ENCODE measurements around the gene UBAC2.

Gene UBAC2

DNA sequence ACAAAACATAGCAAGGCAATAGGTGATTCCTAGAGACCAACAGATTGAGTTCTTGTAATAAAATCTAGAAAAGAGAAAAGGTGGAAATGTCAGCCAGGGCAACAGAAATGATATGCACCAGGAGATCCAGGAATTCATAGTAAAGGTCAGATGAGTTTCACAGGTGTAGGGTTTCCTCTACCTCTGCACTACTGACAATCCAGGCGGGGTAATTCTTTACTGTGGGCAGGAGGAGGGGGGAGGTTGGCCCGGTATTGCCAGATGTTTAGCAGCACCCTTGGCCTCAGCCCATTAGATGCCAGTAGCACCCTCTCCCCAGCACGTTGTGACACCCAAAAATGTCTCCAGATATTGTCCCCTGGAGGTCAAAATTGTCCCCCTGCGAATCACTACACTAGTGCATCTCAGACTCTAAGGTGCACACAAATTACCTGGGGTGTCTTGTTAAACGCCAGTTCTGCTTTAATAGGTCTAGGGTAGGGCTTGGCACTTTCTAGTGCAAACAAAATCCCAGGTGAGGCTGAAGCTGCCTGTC is 3.5 kb upstream of the UBAC2 start:
- no peaks in the 10 kb centered on the region for H3K27me3 ChIP-seq (ENCODE audit: insufficient read depth, poor library complexity, severe bottlenecking)
- H3K27ac ChIP-seq (ENCODE audit: poor library complexity, severe bottlenecking), result peak overlapping the region; percentile 82
- peaks cover 34% of the 10 kb centered on the region for H3K4me1 ChIP-seq (ENCODE audit: insufficient read depth, poor library complexity, severe bottlenecking)
- H3K9me3 ChIP-seq (ENCODE audit: severe bottlenecking), result no peaks in the 10 kb centered on the region
- DNase-seq (ENCODE audit: low spot score) (no peak), ATAC-seq (ENCODE audit: low read depth) (peak; percentile 31; the same call in 2 of the 3 replicates)
- H3K36me3 ChIP-seq (ENCODE audit: low read depth), result no peaks in the 10 kb centered on the region
- no peak overlapping the region for H3K4me3 ChIP-seq (ENCODE audit: severe bottlenecking)
- TF ChIP-seq CTCF (IDR thresholded peaks at IDR 0.05; ENCODE audit: poor library complexity, severe bottlenecking), result no peak

- H3K4me3 ChIP-seq (ENCODE audit: severe bottlenecking), result peak overlapping the region; percentile 76
- ATAC-seq (ENCODE audit: low read depth), result peak; percentile 5; the same call in 2 of the 3 replicates
- H3K36me3 ChIP-seq (ENCODE audit: low read depth), result peaks cover 3% of the 10 kb centered on the region; the same call in 1 of the 2 replicates
- peak overlapping the region; percentile 82 for H3K27ac ChIP-seq (ENCODE audit: poor library complexity, severe bottlenecking)
- TF ChIP-seq CTCF (IDR thresholded peaks at IDR 0.05; ENCODE audit: poor library complexity, severe bottlenecking), result no peak
- no peaks in the 10 kb centered on the region for H3K9me3 ChIP-seq (ENCODE audit: severe bottlenecking)
- no peak for DNase-seq (ENCODE audit: low spot score)
- no peaks in the 10 kb centered on the region for H3K27me3 ChIP-seq (ENCODE audit: insufficient read depth, poor library complexity, severe bottlenecking)
- H3K4me1 ChIP-seq (ENCODE audit: insufficient read depth, poor library complexity, severe bottlenecking), result peaks cover 38% of the 10 kb centered on the region
These were observed 868 bp upstream of the UBAC2 start for GRCh38 chr13:99199541-99200431.

DNA sequence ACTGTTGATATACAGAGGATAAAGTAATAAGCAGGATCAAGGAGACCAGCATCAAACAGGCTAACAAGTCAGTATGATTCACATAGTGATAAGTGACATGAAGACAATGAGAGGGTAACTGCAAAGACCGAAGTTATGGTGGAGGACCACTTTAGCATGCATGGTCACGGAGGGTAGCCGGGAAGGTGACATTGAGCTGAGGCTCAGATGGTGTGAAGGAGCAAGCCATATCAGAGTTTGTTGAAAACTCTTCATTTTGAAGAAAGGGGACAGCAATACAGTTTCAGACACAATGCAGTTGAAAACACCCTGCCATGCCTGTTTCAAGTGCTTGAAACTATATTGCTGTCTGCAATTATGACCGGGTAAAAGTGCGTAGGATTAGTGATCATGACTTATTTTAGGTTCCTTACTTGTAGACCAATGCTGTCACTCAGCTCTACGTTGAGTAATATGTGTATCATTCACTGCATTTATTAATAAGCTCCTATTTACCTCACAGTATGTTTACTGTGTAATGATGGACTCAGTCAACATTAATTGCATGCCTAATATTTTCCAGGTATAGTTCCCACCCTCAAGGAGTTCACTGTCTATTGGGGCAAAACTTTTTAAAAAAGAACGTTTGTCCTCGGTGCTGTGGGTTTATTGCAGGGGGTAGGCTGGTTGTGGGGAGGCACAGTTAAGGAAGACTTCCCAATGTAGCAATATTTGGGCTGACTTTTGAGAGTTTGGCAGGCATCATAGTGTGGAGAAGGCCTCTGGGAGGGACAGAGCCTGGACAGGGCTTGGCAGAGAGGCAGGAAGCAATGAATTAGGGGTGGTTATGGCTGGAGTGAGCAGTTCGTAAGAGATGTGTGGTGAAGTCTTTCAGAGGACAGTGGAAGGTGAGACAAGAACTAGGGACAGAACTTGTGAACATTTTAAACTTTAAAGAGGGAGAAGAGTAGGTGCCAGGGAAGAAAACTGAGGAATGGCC is 3.2 kb downstream of the UBAC2 start:
- Histone ChIP-seq H3K4me1 (ENCODE audit: insufficient read depth, poor library complexity, severe bottlenecking) (peaks cover 11% of the 10 kb centered on the region), H3K9me3 (ENCODE audit: severe bottlenecking) (no peaks in the 10 kb centered on the region), H3K27me3 (ENCODE audit: insufficient read depth, poor library complexity, severe bottlenecking) (no peaks in the 10 kb centered on the region), H3K36me3 (ENCODE audit: low read depth) (peaks cover 12% of the 10 kb centered on the region), H3K27ac (ENCODE audit: poor library complexity, severe bottlenecking) (no peak overlapping the region), H3K4me3 (ENCODE audit: severe bottlenecking) (no peak overlapping the region)
- ATAC-seq (ENCODE audit: low read depth) (no peak), DNase-seq (ENCODE audit: low spot score) (no peak)
- no peak for TF ChIP-seq CTCF (IDR thresholded peaks at IDR 0.05; ENCODE audit: poor library complexity, severe bottlenecking)

GRCh38 chr13:99205621-99206220 is 5.1 kb downstream of the UBAC2 start:
- TF ChIP-seq CTCF (IDR thresholded peaks at IDR 0.05; ENCODE audit: poor library complexity, severe bottlenecking), result no peak
- Histone ChIP-seq H3K9me3 (ENCODE audit: severe bottlenecking) (no peaks in the 10 kb centered on the region), H3K27ac (ENCODE audit: poor library complexity, severe bottlenecking) (no peak overlapping the region), H3K4me3 (ENCODE audit: severe bottlenecking) (no peak overlapping the region), H3K4me1 (ENCODE audit: insufficient read depth, poor library complexity, severe bottlenecking) (peaks cover 5% of the 10 kb centered on the region), H3K36me3 (ENCODE audit: low read depth) (peaks cover 12% of the 10 kb centered on the region), H3K27me3 (ENCODE audit: insufficient read depth, poor library complexity, severe bottlenecking) (no peaks in the 10 kb centered on the region)
- DNase-seq (ENCODE audit: low spot score) (no peak), ATAC-seq (ENCODE audit: low read depth) (no peak)
